Sigmoid colon (tissue), 7 donors: ENCODE measurements around the gene RGS8. TPM values are rescaled to one million over a fixed set of nuclear protein-coding genes. Genes with fewer than 3 reads are reported as not detected.

ENCODE experiments used
- DNase-seq: peaks from one replicate; pipeline ENCODE4 v3.0.0-alpha.2; 2019
- H3K27ac ChIP-seq, 4 donors: fragments of 200-600 bp; sonication (generic); one replicate each; pipeline ENCODE4 v1.5.1; 2016 to 2019; ENCODE audit warnings: mild to moderate bottlenecking in 1 of 4
- H3K27me3 ChIP-seq, 3 donors: fragments of 200-600 bp; sonication (generic); one replicate each; pipeline ENCODE4 v1.5.1; 2019; ENCODE audit warnings: mild to moderate bottlenecking in 1 of 3
- H3K36me3 ChIP-seq, 4 donors: fragments of 200-600 bp; sonication (generic); one replicate each; pipeline ENCODE4 v1.5.1; 2016 to 2019
- H3K4me1 ChIP-seq, 4 donors: fragments of 200-600 bp; sonication (generic); one replicate each; pipeline ENCODE4 v1.5.1; 2017 to 2019
- H3K4me3 ChIP-seq, 4 donors: fragments of 200-600 bp; sonication (generic); one replicate each; pipeline ENCODE4 v1.5.1; 2017 to 2019; ENCODE audit warnings: mild to moderate bottlenecking in 2 of 4, moderate library complexity in 1 of 4
- H3K9me3 ChIP-seq, 4 donors: fragments of 200-600 bp in 3 of 4; sonication (generic) in 3 of 4; one replicate each; pipeline versions ENCODE4 v1.5.1 to v1.6.1; 2013 to 2019
- CTCF ChIP-seq, 4 experiments: fragments of 450-650 bp in 3 of 4; fragments of 200-600 bp in 1 of 4; IDR thresholded peaks; one replicate each; pipeline ENCODE4 v1.5.1; 2016 to 2019; ENCODE audit warnings: antibody characterized with exemption in 4 of 4, mild to moderate bottlenecking in 3 of 4, moderate library complexity in 2 of 4
- EP300 ChIP-seq, 4 donors: sonication (generic); formaldehyde crosslinking; IDR thresholded peaks; one replicate each; pipeline ENCODE4 v1.6.1; 2017; ENCODE audit warnings: antibody characterized with exemption in 4 of 4
- POLR2A ChIP-seq, 2 donors: fragments of 450-650 bp; IDR thresholded peaks; one replicate each; pipeline ENCODE4 v1.6.1; 2016; ENCODE audit warnings: antibody characterized with exemption in 2 of 2, mild to moderate bottlenecking in 2 of 2, moderate library complexity in 2 of 2
- POLR2AphosphoS5 ChIP-seq, 4 donors: sonication (generic); formaldehyde crosslinking; IDR thresholded peaks; one replicate each; pipeline ENCODE4 v1.6.1; 2017; ENCODE audit warnings: antibody characterized with exemption in 4 of 4
- WGBS, 2 donors: extraction: QIAGEN DNeasy Blood & Tissue Kit; methylation state at CpG; one replicate each; pipeline ENCODE4 v1.1.7; 2013; 5-methylcytosine and 5-hydroxymethylcytosine counted together
- intact Hi-C: fragments of 100-400 bp; cut with DNase I; formaldehyde crosslinking; loops from one replicate; pipeline ENCODE4 v1.15.1; 2023
- polyA plus RNA-seq, 3 donors: library from polyadenylated mRNA; stranded (reverse); fragments of 200-250 nt; gene quantifications; one replicate each; pipeline ENCODE4 v1.2.3, GENCODE V29; 2013
- total RNA-seq, 4 donors: library from RNA; depleted of rRNA; stranded (reverse); fragments of >200 nt; gene quantifications; one replicate each; pipeline ENCODE4 v1.1.0, GENCODE V29; 2016
- donor health status: healthy with polysubstance abuse.
- donor health status: Bipolar disorder and iron deficiency.
- donor health status: healthy.

The RGS8 gene
- total and polyA plus RNA-seq, 7 donors = under 0.01 to 0.54 (median 0.04) TPM; not detected in 4

- H3K36me3 ChIP-seq = no peaks in the 10 kb centered on the region
- no peak overlapping the region for H3K4me3 ChIP-seq
- H3K4me1 ChIP-seq = no peaks in the 10 kb centered on the region
- H3K27ac ChIP-seq = no peak overlapping the region
- intact Hi-C loops = no loop called here
- H3K9me3 ChIP-seq = peaks cover 0 to 2% (median 0%) of the 10 kb centered on the region in 4 donors
- 90 to 92% methylated on average over 8 of the region's 8 CpGs for WGBS, 2 donors
- no peak for TF ChIP-seq POLR2AphosphoS5 (IDR thresholded peaks at IDR 0.05)
- H3K27me3 ChIP-seq = peaks cover 0 to 10% (median 0%) of the 10 kb centered on the region in 3 donors
- DNase-seq = no peak
Measured at GRCh38 chr1:182688436-182689205, 4.2 kb upstream of the RGS8 start.

DNA sequence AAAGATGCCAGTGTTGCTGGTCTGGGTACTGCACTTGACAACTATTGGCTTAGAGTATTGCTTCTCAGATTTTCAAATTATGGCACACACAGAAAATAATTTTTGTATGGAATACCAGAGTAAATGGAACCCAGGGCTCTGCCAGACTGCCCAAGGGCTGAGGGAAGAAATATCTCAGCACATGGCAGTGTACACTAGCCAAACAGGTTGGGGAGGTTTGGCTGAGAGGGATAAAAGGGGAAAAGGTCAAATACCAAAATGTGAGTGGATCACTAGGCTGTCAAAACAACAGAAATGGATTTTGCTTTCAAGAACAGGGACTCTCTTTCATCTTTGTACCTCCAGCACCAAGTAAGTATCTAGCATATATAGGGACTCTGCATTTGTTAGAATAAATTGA is 3.0 kb upstream of the RGS8 start:
- peaks cover 0 to 14% (median 0%) of the 10 kb centered on the region in 3 donors for H3K27me3 ChIP-seq
- TF ChIP-seq EP300 (IDR thresholded peaks at IDR 0.05) (no peak), POLR2AphosphoS5 (IDR thresholded peaks at IDR 0.05) (no peak), CTCF (IDR thresholded peaks at IDR 0.05) (no peak), POLR2A (IDR thresholded peaks at IDR 0.05) (no peak)
- no peak overlapping the region for H3K27ac ChIP-seq
- intact Hi-C loops = no loop called here
- peaks cover 0 to 2% (median 0%) of the 10 kb centered on the region in 4 donors for H3K9me3 ChIP-seq
- no peak for DNase-seq
- no peak overlapping the region for H3K4me3 ChIP-seq
- H3K4me1 ChIP-seq = no peaks in the 10 kb centered on the region
- H3K36me3 ChIP-seq = no peaks in the 10 kb centered on the region

DNA sequence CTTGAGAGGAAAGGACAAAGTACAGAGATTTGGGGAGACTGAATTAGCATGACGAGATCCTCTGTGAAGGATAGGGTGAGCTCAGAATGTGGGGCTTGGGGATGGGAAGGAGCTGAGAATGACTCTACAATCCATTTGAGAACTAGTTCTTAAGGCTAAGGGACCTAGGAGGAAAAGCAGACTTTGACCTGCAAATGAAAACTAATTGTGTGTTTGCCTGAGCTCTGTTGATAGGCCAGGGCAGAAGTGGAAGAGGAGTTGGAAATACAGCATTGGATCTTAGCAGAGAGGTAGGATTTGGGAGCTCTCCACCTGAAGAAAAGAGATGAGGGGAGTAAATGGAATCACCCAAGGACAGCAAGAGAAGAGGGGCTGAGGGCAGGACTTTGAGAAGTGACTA is 2.1 kb upstream of the RGS8 start:
- Histone ChIP-seq H3K9me3 (peaks cover 0 to 2% (median 0%) of the 10 kb centered on the region in 4 donors), H3K36me3 (no peaks in the 10 kb centered on the region), H3K4me3 (no peak overlapping the region), H3K27ac (no peak overlapping the region), H3K4me1 (no peaks in the 10 kb centered on the region), H3K27me3 (peaks cover 0 to 14% (median 0%) of the 10 kb centered on the region in 3 donors)
- no peak for DNase-seq
- TF ChIP-seq CTCF (IDR thresholded peaks at IDR 0.05) (no peak), EP300 (IDR thresholded peaks at IDR 0.05) (no peak), POLR2AphosphoS5 (IDR thresholded peaks at IDR 0.05) (no peak), POLR2A (IDR thresholded peaks at IDR 0.05) (no peak)
- 85 to 92% methylated on average over 1 of the region's 1 CpG for WGBS, 2 donors
- intact Hi-C loops = no loop called here

DNA sequence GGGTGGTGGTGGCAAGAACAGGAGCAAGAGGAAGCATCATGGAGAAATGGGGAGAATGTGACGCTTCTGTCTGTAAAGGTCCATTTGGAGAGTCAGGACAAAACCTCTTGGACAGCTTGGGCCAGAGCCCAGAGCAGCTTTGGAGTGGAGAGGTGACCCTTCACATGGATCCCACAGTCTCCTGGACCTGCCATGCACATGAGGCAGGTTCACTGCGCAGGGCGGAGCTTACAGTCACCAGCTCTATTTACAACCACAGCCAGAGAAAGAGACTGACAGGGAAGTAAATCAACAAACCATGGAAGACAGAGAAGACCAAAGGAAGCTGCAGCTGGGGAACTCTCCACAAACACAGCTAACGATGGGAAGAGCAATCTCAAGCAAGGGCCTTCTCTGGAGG is 828 bp upstream of the RGS8 start:
- intact Hi-C loops = no loop called here
- Histone ChIP-seq H3K4me1 (no peaks in the 10 kb centered on the region), H3K36me3 (no peaks in the 10 kb centered on the region), H3K9me3 (no peaks in the 10 kb centered on the region), H3K27me3 (peaks cover 0 to 14% (median 0%) of the 10 kb centered on the region in 3 donors), H3K4me3 (no peak overlapping the region), H3K27ac (no peak overlapping the region)
- DNase-seq = no peak
- no peak for TF ChIP-seq POLR2AphosphoS5 (IDR thresholded peaks at IDR 0.05)
- TF ChIP-seq EP300 (IDR thresholded peaks at IDR 0.05) = no peak
- TF ChIP-seq CTCF (IDR thresholded peaks at IDR 0.05) = no peak
- TF ChIP-seq POLR2A (IDR thresholded peaks at IDR 0.05) = no peak
- WGBS, 2 donors = 60 to 67% methylated on average over 4 of the region's 4 CpGs

GRCh38 chr1:182682898-182683501 is 1.4 kb downstream of the RGS8 start:
- H3K36me3 ChIP-seq = no peaks in the 10 kb centered on the region
- H3K27ac ChIP-seq = no peak overlapping the region
- peaks cover 0 to 14% (median 0%) of the 10 kb centered on the region in 3 donors for H3K27me3 ChIP-seq
- no peak overlapping the region for H3K4me3 ChIP-seq
- DNase-seq = no peak
- H3K4me1 ChIP-seq = no peaks in the 10 kb centered on the region
- no peaks in the 10 kb centered on the region for H3K9me3 ChIP-seq
- TF ChIP-seq POLR2AphosphoS5 (IDR thresholded peaks at IDR 0.05) = no peak
- TF ChIP-seq POLR2A (IDR thresholded peaks at IDR 0.05) = no peak
- WGBS, 2 donors = 74 to 81% methylated on average over 2 of the region's 2 CpGs
- intact Hi-C loops = no loop called here
